SU-DHL-6 (cell line): ENCODE measurements around the gene NDUFS2.

Experiments used
- H2AFZ ChIP-seq: fragments of 200-600 bp; sonication (generic); 2 replicates; pipeline ENCODE4 v1.6.1; 2014; ENCODE audit warnings: low read depth, mild to moderate bottlenecking, moderate library complexity, mixed read lengths, antibody characterized with exemption, low read length; ENCODE audit not compliant: severe bottlenecking
- H3F3A ChIP-seq: fragments of 200-600 bp; shearing (Covaris generic); 2 replicates; pipeline ENCODE4 v1.6.0; 2016; ENCODE audit warnings: antibody characterized with exemption, mild to moderate bottlenecking; ENCODE audit not compliant: insufficient read depth
- H3K27ac ChIP-seq: fragments of 200-600 bp; sonication (generic); 2 replicates; pipeline ENCODE4 v1.5.1; 2016; ENCODE audit warnings: low read depth, mild to moderate bottlenecking, low read length, moderate library complexity, mixed read lengths
- H3K27me3 ChIP-seq: fragments of 200-600 bp; sonication (generic), shearing (Covaris generic); 2 replicates; pipeline ENCODE4 v1.6.0; 2014; ENCODE audit warnings: mild to moderate bottlenecking, low read length
- H3K36me3 ChIP-seq: fragments of 200-600 bp; sonication (generic); 2 replicates; pipeline ENCODE4 v1.6.1; 2014; ENCODE audit warnings: mild to moderate bottlenecking, low read length, mixed read lengths
- H3K4me2 ChIP-seq: fragments of 300-600, 200-600 bp; shearing (Covaris generic), sonication (generic); 2 replicates; pipeline ENCODE4 v1.6.0; 2014; ENCODE audit warnings: low read length, low read depth, mild to moderate bottlenecking; ENCODE audit not compliant: poor library complexity, severe bottlenecking
- H3K4me3 ChIP-seq: fragments of 200-600 bp; sonication (generic); 2 replicates; pipeline ENCODE4 v1.5.1; 2014; ENCODE audit warnings: antibody characterized with exemption, low read length, mild to moderate bottlenecking, mixed read lengths; ENCODE audit not compliant: insufficient read depth, poor library complexity, severe bottlenecking
- H3K79me2 ChIP-seq: fragments of 200-600 bp; sonication (generic); 2 replicates; pipeline ENCODE4 v1.6.1; 2014; ENCODE audit warnings: mild to moderate bottlenecking, low read length, moderate library complexity; ENCODE audit not compliant: insufficient read depth
- H3K9ac ChIP-seq: fragments of 200-600 bp; sonication (generic); 2 replicates; pipeline ENCODE4 v1.7.0; 2014; ENCODE audit warnings: mild to moderate bottlenecking, low read length
- H3K9me2 ChIP-seq: fragments of 200-600 bp; sonication (generic); replicated peaks from 2 replicates; pipeline ENCODE4 v1.6.1; 2014; ENCODE audit warnings: low read length; ENCODE audit not compliant: insufficient read depth
- H3K9me3 ChIP-seq: fragments of 200-600 bp; sonication (generic); 2 replicates; pipeline ENCODE4 v1.6.1; 2014; ENCODE audit warnings: low read length, mixed read lengths; ENCODE audit not compliant: insufficient read depth
- H4K20me1 ChIP-seq: fragments of 200-600 bp; sonication (generic); 2 replicates; pipeline ENCODE4 v1.6.1; 2014; ENCODE audit warnings: low read depth, mild to moderate bottlenecking, antibody characterized with exemption, low read length, moderate library complexity, mixed read lengths
- CTCF ChIP-seq: fragments of 200-600 bp; sonication (generic); IDR thresholded peaks from one replicate; pipeline ENCODE4 v1.5.1; 2017; ENCODE audit warnings: antibody characterized with exemption, mild to moderate bottlenecking, low read length, moderate library complexity; ENCODE audit not compliant: insufficient read depth, poor library complexity, severe bottlenecking
- EZH2phosphoT487 ChIP-seq: fragments of 200-600 bp; sonication (generic), shearing (Covaris generic); conservative IDR thresholded peaks from 2 replicates; pipeline ENCODE4 v1.6.1; 2018; ENCODE audit warnings: mild to moderate bottlenecking, antibody characterized with exemption, low read length, moderate library complexity, mixed read lengths

The NDUFS2 gene

GRCh38 chr1:161162806-161163205 is 39.4 kb upstream of the NDUFS2 start:
- H3K9ac ChIP-seq = no peak overlapping the region
- peaks cover 16% of the 10 kb centered on the region; the same call in 1 of the 2 replicates for H3F3A ChIP-seq
- no peak overlapping the region for H2AFZ ChIP-seq
- H3K27me3 ChIP-seq = no peaks in the 10 kb centered on the region
- no peaks in the 10 kb centered on the region for H3K9me3 ChIP-seq
- H3K9me2 ChIP-seq = no peaks in the 10 kb centered on the region
- H3K36me3 ChIP-seq = no peaks in the 10 kb centered on the region
- H3K27ac ChIP-seq = no peak overlapping the region
- peaks cover 6% of the 10 kb centered on the region; the same call in 1 of the 2 replicates for H3K79me2 ChIP-seq
- H3K4me3 ChIP-seq = no peak overlapping the region
- no peaks in the 10 kb centered on the region for H4K20me1 ChIP-seq
- TF ChIP-seq CTCF = no peak
- TF ChIP-seq EZH2phosphoT487 = no peak
- no peak overlapping the region for H3K4me2 ChIP-seq

DNA sequence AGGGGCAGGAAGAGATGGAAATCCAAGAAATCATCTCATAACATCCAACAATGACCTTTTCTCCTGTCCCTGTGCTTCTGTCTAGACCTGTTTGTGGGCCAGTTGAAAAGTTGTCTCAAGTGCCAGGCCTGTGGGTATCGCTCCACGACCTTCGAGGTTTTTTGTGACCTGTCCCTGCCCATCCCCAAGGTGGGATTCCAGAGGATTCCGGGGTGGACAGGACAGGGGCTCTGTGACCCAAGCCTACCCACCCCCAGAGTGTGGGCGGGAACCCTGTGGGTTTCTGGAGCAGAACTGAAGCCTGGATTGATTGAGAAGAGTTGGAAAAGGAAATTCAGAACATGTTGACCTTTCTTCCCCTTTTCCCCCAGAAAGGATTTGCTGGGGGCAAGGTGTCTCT is 38.4 kb upstream of the NDUFS2 start:
- no peaks in the 10 kb centered on the region for H3K36me3 ChIP-seq
- no peak overlapping the region for H3K9ac ChIP-seq
- H3K27ac ChIP-seq = no peak overlapping the region
- TF ChIP-seq CTCF = no peak
- no peak for TF ChIP-seq EZH2phosphoT487
- H3K27me3 ChIP-seq = no peaks in the 10 kb centered on the region
- no peak overlapping the region for H3K4me2 ChIP-seq
- H3K9me3 ChIP-seq = no peaks in the 10 kb centered on the region
- H3K4me3 ChIP-seq = no peak overlapping the region
- H4K20me1 ChIP-seq = no peaks in the 10 kb centered on the region
- H3K79me2 ChIP-seq = peaks cover 6% of the 10 kb centered on the region; the same call in 1 of the 2 replicates
- no peaks in the 10 kb centered on the region for H3K9me2 ChIP-seq
- H2AFZ ChIP-seq = no peak overlapping the region
- H3F3A ChIP-seq = 0 out of 2 replicates have a peak, but pooled peaks cover 8% of the 10 kb centered on the region

GRCh38 chr1:161164901-161165610 is 37.1 kb upstream of the NDUFS2 start:
- Histone ChIP-seq H3K9ac (peak overlapping the region; percentile 81), H3F3A (0 out of 2 replicates have a peak, but pooled peaks cover 8% of the 10 kb centered on the region), H3K9me3 (no peaks in the 10 kb centered on the region), H3K9me2 (no peaks in the 10 kb centered on the region), H2AFZ (no peak overlapping the region), H4K20me1 (no peaks in the 10 kb centered on the region), H3K27me3 (no peaks in the 10 kb centered on the region), H3K4me2 (peak overlapping the region; percentile 93), H3K79me2 (peaks cover 1% of the 10 kb centered on the region; the same call in 1 of the 2 replicates), H3K27ac (peak overlapping the region; percentile 41; the same call in 1 of the 2 replicates), H3K36me3 (no peaks in the 10 kb centered on the region), H3K4me3 (no peak overlapping the region)
- TF ChIP-seq EZH2phosphoT487 (no peak), CTCF (no peak)
